Dedifferentiated amniotic fluid mesenchymal stem cell (primary cell): ENCODE results near the gene TPSD1.
"Not testable (repeated sequence)": the region's sequence is repeated elsewhere in the genome, so short reads cannot be mapped to it uniquely, and the experiment has no call there.

Experiments
- DNase-seq: peaks from one replicate; pipeline ENCODE4 v3.0.0-alpha.2; 2016; ENCODE audit errors: extremely low spot score

TPSD1 gene

GRCh38 chr16:1255276-1256122, at the start of gene TPSD1:
TSS of gene TPSD1 (plus strand) at chr16:1256069. CDS start at chr16:1256281, 212 bp downstream.
- DNase-seq = not testable (repeated sequence)

GRCh38 chr16:1206326-1206725, 49.5 kb upstream of the TPSD1 start:
- DNase-seq = no peak

DNA sequence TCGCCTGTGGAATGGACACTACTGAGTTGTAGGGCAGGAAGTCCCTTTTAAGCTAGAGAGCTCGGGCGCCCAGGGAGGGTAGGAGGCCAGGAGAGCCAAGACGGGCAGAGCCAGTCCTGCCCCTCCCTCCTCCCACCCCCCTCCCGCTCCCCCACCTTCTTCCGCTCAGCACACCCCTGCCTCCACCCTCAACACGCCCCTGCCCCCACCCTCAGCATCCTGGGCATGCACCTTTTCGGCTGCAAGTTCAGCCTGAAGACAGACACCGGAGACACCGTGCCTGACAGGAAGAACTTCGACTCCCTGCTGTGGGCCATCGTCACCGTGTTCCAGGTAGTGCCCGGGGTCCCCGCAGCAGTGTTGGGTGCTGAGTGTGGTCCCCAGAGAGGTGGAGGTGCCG, 49.1 kb upstream of the TPSD1 start:
- no peak for DNase-seq

- no peak for DNase-seq
Measured at GRCh38 chr16:1208239-1208830, 47.5 kb upstream of the TPSD1 start.

DNA sequence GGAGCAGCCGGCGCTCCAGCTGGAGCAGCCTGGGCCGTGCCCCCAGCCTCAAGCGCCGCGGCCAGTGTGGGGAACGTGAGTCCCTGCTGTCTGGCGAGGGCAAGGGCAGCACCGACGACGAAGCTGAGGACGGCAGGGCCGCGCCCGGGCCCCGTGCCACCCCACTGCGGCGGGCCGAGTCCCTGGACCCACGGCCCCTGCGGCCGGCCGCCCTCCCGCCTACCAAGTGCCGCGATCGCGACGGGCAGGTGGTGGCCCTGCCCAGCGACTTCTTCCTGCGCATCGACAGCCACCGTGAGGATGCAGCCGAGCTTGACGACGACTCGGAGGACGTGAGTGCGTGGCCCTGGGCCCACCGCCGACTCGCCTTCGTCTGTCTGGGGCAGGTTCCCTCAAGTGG, 46.8 kb upstream of the TPSD1 start:
- DNase-seq = no peak

- no peak for DNase-seq
Measured at GRCh38 chr16:1210461-1210860, 45.4 kb upstream of the TPSD1 start.

- no peak for DNase-seq
Measured at GRCh38 chr16:1211451-1212268, 44.2 kb upstream of the TPSD1 start.

GRCh38 chr16:1212616-1213194, 43.2 kb upstream of the TPSD1 start:
- no peak for DNase-seq

GRCh38 chr16:1213231-1213630, 42.6 kb upstream of the TPSD1 start:
- no peak for DNase-seq

GRCh38 chr16:1213796-1214372, 42.0 kb upstream of the TPSD1 start:
- no peak for DNase-seq

GRCh38 chr16:1214719-1215118, 41.1 kb upstream of the TPSD1 start:
- no peak for DNase-seq

DNA sequence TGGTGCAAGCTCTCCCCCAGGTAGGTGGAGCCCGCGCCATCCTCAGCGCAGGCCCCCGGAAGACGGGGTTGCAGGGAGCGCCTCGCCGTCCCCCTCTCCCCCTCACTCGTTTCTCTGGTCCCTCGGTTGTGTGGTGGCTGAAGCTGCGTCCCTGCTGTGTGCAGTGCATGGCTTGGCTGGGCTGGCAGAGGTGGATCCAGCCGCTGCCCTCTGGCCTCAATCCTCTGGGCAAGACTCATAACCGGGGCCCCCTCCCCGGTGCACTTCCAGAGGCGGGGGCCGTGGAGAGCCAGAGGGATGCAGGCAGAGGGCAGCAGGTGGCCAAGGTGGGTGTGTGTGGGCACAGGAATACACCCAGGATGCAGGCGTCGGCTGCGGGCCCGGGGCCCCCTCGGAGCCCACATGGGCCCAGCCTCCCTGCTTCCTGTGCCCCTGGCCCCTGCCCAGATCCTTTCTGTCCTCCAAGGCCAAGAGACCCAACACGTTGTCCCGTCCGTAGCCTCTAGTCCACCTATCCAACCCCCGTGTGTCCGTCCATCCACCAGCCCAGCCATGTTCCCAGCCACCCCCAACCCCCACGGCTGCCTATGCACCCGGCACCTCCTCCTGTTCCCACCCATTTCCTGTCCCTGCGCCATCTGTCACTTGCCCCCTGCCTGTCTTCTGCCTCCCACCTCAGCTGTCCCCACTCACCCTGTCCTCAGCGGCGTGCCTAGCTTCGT, 40.1 kb upstream of the TPSD1 start:
- no peak for DNase-seq

GRCh38 chr16:1216296-1216619, 39.6 kb upstream of the TPSD1 start:
- DNase-seq = no peak

- DNase-seq = no peak
Measured at GRCh38 chr16:1216681-1217400, 39.0 kb upstream of the TPSD1 start.

DNA sequence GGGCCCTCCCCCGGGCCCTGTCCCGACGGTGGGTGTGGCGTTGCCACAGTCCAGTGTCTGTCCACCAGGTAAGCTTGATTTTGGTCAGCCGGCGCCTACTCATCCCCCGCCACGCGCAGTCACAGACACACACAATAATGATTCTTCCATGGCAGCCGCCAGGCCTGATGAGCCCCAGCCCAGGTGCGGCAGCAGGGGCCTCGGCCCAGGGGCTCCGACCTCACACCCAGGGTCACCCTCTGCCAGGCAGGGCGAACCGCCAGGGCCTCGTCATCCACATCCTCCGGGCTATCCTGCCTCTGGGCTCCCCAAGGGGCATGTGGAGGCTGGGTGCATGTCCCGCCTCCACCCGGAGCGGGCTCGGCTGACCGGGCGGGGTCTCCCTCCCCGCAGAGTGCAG, 38.3 kb upstream of the TPSD1 start:
- DNase-seq = no peak

- no peak for DNase-seq
Measured at GRCh38 chr16:1218061-1218929, 37.6 kb upstream of the TPSD1 start.

- DNase-seq = no peak
Measured at GRCh38 chr16:1218930-1219611, 36.8 kb upstream of the TPSD1 start.

- no peak for DNase-seq
Measured at GRCh38 chr16:1220098-1220728, 35.7 kb upstream of the TPSD1 start.
